Measurements from ENCODE around the gene IRF2BP1.

The IRF2BP1 gene

DNA sequence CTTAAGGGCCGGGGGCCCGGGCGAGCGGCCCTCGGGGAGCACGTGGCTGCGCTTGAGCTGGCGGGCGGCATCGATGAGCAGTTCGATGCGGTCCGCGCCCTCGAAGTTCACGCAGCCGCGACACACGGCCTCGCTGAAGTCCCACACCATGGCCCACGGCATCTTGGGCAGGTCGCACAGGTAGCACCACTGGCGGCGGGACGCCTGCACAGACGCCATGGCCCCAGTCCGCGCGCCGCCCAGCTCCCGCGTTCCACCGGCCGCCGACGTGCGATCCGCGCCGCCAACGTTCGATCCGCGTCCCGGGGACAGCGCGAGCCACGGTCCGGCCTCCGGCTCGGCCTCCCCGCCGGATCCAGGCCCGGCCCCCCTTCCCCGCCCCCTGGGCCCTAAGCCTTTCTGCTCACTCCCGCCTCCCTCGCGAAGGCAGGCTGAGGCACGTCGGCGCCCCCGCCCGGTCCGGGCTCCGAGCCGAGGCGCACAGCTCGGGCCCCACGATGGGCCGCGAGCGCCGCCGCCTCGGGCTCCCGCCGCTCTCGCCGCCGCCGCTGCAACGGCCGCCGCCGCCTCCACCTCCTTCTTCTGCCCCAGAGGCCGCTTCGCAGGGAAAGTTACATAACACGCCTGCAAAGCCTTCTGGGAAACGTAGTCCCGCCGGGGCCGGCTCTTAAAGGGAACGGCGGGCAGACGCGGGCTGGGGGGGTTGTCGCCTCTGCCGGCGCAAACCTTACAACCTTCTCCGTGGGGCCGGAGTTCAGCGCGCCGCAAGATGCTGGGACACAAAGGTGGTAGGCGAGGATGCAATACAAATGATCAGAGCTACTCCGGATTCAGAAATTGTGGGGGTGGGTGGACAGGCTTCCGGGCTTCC lies at the start of gene IRF2BP1:
IRF2BP1 (minus strand) TSS at position 586 of the 871 bp plus-strand sequence; CDS start at position 219, 367 bp downstream.
- Histone ChIP-seq H3K36me3 (ENCODE audit: control insufficient read depth, insufficient read depth, low read length, severe bottlenecking) (peaks cover 5% of the 10 kb centered on the region), H3K4me1 (ENCODE audit: control insufficient read depth, insufficient read depth, low read length) (peaks cover 29% of the 10 kb centered on the region), H3K9me3 (ENCODE audit: control insufficient read depth, low read length) (no peaks in the 10 kb centered on the region), H3K27me3 (replicated peaks; ENCODE audit: control insufficient read depth, insufficient read depth, low read length) (no peaks in the 10 kb centered on the region), H3K9ac (ENCODE audit: low read length) (peak within 1 kb of the TSS; percentile 91), H3K4me3 (ENCODE audit: low read length) (peak within 1 kb of the TSS; percentile 82)
- DNase-seq (ENCODE audit: low read depth) = peak; percentile 97

- peaks cover 7% of the 10 kb centered on the region for H3K9me3 ChIP-seq (ENCODE audit: control insufficient read depth, low read length)
- H3K36me3 ChIP-seq (ENCODE audit: control insufficient read depth, insufficient read depth, low read length, severe bottlenecking) = no peaks in the 10 kb centered on the region
- H3K4me3 ChIP-seq (ENCODE audit: low read length) = no peak overlapping the region
- H3K9ac ChIP-seq (ENCODE audit: low read length) = no peak overlapping the region
- no peak for DNase-seq (ENCODE audit: low read depth)
- peaks cover 68% of the 10 kb centered on the region for H3K27me3 ChIP-seq (replicated peaks; ENCODE audit: control insufficient read depth, insufficient read depth, low read length)
- H3K4me1 ChIP-seq (ENCODE audit: control insufficient read depth, insufficient read depth, low read length) = no peaks in the 10 kb centered on the region
These were observed 49.3 kb upstream of the IRF2BP1 start for GRCh38 chr19:45935267-45935666.

DNA sequence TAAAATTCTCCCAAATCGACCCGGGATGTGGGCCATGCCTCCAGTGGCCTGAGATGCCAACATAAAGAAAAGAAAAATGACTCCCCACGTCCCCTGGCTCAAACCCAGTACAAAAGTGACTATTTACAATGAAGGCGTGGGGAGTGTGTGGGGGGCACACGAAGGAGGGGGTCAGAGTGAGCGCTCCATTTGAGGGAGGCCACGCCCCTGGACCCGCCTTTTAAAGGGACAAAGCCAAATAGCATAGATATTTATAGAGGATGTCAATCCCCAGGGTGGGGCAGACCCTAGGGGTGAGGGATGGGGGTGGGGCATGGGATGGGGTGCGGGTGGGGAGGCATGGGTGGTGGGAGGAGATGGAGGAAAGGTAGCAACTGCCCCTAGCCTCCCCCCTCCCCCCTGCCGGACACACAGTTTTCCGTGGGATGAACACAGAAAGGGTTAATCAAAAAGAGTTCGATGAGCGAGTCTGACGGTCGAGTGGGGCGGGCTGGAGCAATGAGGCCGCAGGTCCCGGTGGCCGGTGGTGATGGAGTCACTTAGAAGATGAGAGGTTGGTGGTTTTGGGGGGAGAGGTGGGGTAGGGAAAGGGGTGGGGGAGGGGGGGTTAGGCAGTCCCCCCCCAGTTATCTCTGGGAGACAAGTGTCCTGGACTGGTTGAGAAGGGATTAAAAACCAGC lies 48.8 kb upstream of the IRF2BP1 start:
- Histone ChIP-seq H3K27me3 (replicated peaks; ENCODE audit: control insufficient read depth, insufficient read depth, low read length) (peaks cover 67% of the 10 kb centered on the region), H3K4me3 (ENCODE audit: low read length) (no peak overlapping the region), H3K4me1 (ENCODE audit: control insufficient read depth, insufficient read depth, low read length) (no peaks in the 10 kb centered on the region), H3K9ac (ENCODE audit: low read length) (no peak overlapping the region), H3K9me3 (ENCODE audit: control insufficient read depth, low read length) (peaks cover 7% of the 10 kb centered on the region), H3K36me3 (ENCODE audit: control insufficient read depth, insufficient read depth, low read length, severe bottlenecking) (no peaks in the 10 kb centered on the region)
- DNase-seq (ENCODE audit: low read depth) = no peak

DNA sequence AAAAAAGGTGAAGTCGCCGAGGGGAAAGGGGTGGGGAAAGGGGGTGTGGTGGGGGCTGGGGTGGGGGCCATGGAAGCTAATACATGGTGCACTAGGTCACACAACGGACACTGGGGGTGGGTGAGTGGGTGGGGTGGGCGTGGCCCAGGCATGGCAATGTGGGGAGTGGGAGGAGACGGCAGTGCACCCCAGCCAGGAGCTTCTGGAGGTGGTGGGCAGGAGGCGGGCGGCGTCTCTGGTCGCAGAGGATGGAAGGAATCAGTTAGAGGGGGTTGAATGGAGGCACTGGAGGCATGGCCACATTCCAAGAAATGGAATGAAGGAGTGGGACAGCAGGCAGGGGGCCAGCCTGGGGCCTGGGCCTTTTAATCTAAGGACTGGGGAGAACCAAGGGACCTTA lies 47.8 kb upstream of the IRF2BP1 start:
- Histone ChIP-seq H3K4me1 (ENCODE audit: control insufficient read depth, insufficient read depth, low read length) (no peaks in the 10 kb centered on the region), H3K27me3 (replicated peaks; ENCODE audit: control insufficient read depth, insufficient read depth, low read length) (peaks cover 58% of the 10 kb centered on the region), H3K9me3 (ENCODE audit: control insufficient read depth, low read length) (peaks cover 7% of the 10 kb centered on the region), H3K9ac (ENCODE audit: low read length) (no peak overlapping the region), H3K4me3 (ENCODE audit: low read length) (no peak overlapping the region), H3K36me3 (ENCODE audit: control insufficient read depth, insufficient read depth, low read length, severe bottlenecking) (no peaks in the 10 kb centered on the region)
- no peak for DNase-seq (ENCODE audit: low read depth)

DNA sequence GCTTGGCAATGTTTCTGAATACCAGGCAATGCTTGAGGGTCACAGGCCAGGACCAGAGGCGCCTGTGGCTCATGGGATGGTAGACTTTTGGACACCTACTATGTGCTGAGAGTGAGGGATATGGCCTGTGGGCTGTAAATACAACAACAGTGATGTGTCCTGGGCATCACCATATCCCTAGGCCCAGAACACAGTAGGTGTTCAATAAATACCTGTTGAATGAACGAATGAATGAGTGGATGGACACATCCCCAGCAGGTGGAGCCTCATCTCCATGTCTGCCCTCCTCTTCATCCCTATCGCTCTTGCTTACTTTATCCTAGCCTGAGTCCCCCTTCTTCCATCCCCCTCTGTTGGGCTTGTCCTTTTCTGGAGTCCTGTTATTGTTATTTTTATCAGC lies 45.1 kb upstream of the IRF2BP1 start:
- H3K9ac ChIP-seq (ENCODE audit: low read length) = no peak overlapping the region
- DNase-seq (ENCODE audit: low read depth) = no peak
- peaks cover 37% of the 10 kb centered on the region for H3K27me3 ChIP-seq (replicated peaks; ENCODE audit: control insufficient read depth, insufficient read depth, low read length)
- no peak overlapping the region for H3K4me3 ChIP-seq (ENCODE audit: low read length)
- no peaks in the 10 kb centered on the region for H3K36me3 ChIP-seq (ENCODE audit: control insufficient read depth, insufficient read depth, low read length, severe bottlenecking)
- H3K4me1 ChIP-seq (ENCODE audit: control insufficient read depth, insufficient read depth, low read length) = peaks cover 5% of the 10 kb centered on the region
- H3K9me3 ChIP-seq (ENCODE audit: control insufficient read depth, low read length) = no peaks in the 10 kb centered on the region

- Histone ChIP-seq H3K9ac (ENCODE audit: low read length) (no peak overlapping the region), H3K4me1 (ENCODE audit: control insufficient read depth, insufficient read depth, low read length) (peaks cover 5% of the 10 kb centered on the region), H3K36me3 (ENCODE audit: control insufficient read depth, insufficient read depth, low read length, severe bottlenecking) (no peaks in the 10 kb centered on the region), H3K9me3 (ENCODE audit: control insufficient read depth, low read length) (no peaks in the 10 kb centered on the region), H3K27me3 (replicated peaks; ENCODE audit: control insufficient read depth, insufficient read depth, low read length) (peaks cover 27% of the 10 kb centered on the region), H3K4me3 (ENCODE audit: low read length) (no peak overlapping the region)
- no peak for DNase-seq (ENCODE audit: low read depth)
These were observed 43.3 kb upstream of the IRF2BP1 start for GRCh38 chr19:45929247-45929646.

- DNase-seq (ENCODE audit: low read depth) = peak; percentile 93
- Histone ChIP-seq H3K4me3 (ENCODE audit: low read length) (no peak overlapping the region), H3K36me3 (ENCODE audit: control insufficient read depth, insufficient read depth, low read length, severe bottlenecking) (no peaks in the 10 kb centered on the region), H3K9me3 (ENCODE audit: control insufficient read depth, low read length) (no peaks in the 10 kb centered on the region), H3K27me3 (replicated peaks; ENCODE audit: control insufficient read depth, insufficient read depth, low read length) (peaks cover 21% of the 10 kb centered on the region), H3K9ac (ENCODE audit: low read length) (no peak overlapping the region), H3K4me1 (ENCODE audit: control insufficient read depth, insufficient read depth, low read length) (peaks cover 5% of the 10 kb centered on the region)
These were observed 41.8 kb upstream of the IRF2BP1 start for GRCh38 chr19:45927565-45928261.

DNA sequence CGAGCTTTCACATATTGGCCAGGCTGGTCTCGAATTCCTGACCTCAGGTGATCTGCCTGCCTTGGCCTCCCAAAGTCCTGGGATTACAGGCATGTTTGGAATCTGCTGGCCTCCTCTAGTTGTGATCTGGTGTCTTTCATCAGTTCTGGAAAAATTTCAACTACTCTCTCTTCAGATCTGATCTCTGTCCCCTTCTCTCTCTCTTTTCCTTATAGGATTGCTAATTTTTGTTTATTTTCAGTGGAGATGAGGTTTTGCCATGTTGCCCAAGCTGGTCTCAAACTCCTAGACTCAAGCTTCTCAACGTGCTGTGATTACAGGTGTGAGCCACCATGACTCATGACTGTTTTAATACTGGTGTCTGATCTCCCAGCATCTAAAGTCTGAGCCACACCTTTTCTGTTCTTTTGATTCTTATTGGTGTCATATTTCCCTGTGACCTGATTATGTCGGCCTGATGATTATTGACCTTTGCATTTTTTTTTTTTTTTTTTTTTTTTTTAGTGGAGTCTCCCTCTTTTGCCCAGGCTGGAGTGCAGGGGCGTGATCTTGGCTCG lies 39.0 kb upstream of the IRF2BP1 start:
- H3K27me3 ChIP-seq (replicated peaks; ENCODE audit: control insufficient read depth, insufficient read depth, low read length) = peaks cover 12% of the 10 kb centered on the region
- no peak for DNase-seq (ENCODE audit: low read depth)
- no peak overlapping the region for H3K9ac ChIP-seq (ENCODE audit: low read length)
- no peaks in the 10 kb centered on the region for H3K36me3 ChIP-seq (ENCODE audit: control insufficient read depth, insufficient read depth, low read length, severe bottlenecking)
- peaks cover 5% of the 10 kb centered on the region for H3K4me1 ChIP-seq (ENCODE audit: control insufficient read depth, insufficient read depth, low read length)
- H3K9me3 ChIP-seq (ENCODE audit: control insufficient read depth, low read length) = no peaks in the 10 kb centered on the region
- H3K4me3 ChIP-seq (ENCODE audit: low read length) = no peak overlapping the region

- Histone ChIP-seq H3K36me3 (ENCODE audit: control insufficient read depth, insufficient read depth, low read length, severe bottlenecking) (no peaks in the 10 kb centered on the region), H3K9ac (ENCODE audit: low read length) (no peak overlapping the region), H3K27me3 (replicated peaks; ENCODE audit: control insufficient read depth, insufficient read depth, low read length) (peaks cover 24% of the 10 kb centered on the region), H3K4me3 (ENCODE audit: low read length) (no peak overlapping the region), H3K4me1 (ENCODE audit: control insufficient read depth, insufficient read depth, low read length) (no peaks in the 10 kb centered on the region), H3K9me3 (ENCODE audit: control insufficient read depth, low read length) (no peaks in the 10 kb centered on the region)
- no peak for DNase-seq (ENCODE audit: low read depth)
These were observed 36.3 kb upstream of the IRF2BP1 start for GRCh38 chr19:45922281-45922680.

DNA sequence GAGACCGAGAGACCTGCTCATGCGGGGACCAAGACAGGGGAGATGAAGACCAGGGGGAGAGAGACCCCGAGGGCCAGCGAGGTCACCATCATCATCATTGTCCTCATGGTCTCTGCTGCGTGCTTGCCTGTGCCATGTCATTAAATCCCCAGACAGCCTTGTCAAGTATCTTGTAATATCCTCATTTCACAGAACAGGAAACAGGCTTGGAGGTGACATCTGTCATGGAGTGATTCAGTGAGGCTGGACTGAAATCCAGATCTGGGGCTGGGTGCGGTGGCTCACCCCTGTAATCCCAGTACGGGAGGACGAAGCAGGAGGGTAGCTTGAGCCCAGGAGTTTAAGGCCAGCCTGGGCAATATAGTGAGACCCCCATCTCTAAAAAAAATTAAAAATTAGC lies 34.5 kb upstream of the IRF2BP1 start:
- H3K4me1 ChIP-seq (ENCODE audit: control insufficient read depth, insufficient read depth, low read length) = peaks cover 4% of the 10 kb centered on the region
- no peaks in the 10 kb centered on the region for H3K36me3 ChIP-seq (ENCODE audit: control insufficient read depth, insufficient read depth, low read length, severe bottlenecking)
- no peak overlapping the region for H3K4me3 ChIP-seq (ENCODE audit: low read length)
- no peak overlapping the region for H3K9ac ChIP-seq (ENCODE audit: low read length)
- H3K27me3 ChIP-seq (replicated peaks; ENCODE audit: control insufficient read depth, insufficient read depth, low read length) = peaks cover 22% of the 10 kb centered on the region
- DNase-seq (ENCODE audit: low read depth) = no peak
- H3K9me3 ChIP-seq (ENCODE audit: control insufficient read depth, low read length) = no peaks in the 10 kb centered on the region

DNA sequence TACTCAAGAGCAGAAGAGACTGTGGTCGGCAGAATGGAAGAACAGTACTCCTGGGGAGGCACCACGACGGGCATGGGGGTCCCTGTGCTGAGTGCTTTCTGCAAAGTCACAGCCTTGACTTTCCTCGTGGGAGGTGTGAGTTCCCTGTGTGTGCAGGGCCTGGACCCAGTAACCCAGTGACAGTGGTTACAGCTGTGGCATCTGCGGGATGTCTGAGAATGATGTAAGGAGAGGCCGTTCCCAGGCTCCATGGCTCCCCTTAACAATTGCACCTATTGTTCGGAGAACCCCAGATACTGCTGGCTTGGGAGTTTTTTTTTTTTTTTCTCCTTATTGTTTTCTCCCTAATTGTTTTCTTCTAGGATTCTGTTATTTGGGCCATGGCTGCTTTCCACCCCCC lies 33.7 kb upstream of the IRF2BP1 start:
- Histone ChIP-seq H3K4me3 (ENCODE audit: low read length) (no peak overlapping the region), H3K36me3 (ENCODE audit: control insufficient read depth, insufficient read depth, low read length, severe bottlenecking) (no peaks in the 10 kb centered on the region), H3K9me3 (ENCODE audit: control insufficient read depth, low read length) (no peaks in the 10 kb centered on the region), H3K4me1 (ENCODE audit: control insufficient read depth, insufficient read depth, low read length) (peaks cover 6% of the 10 kb centered on the region), H3K9ac (ENCODE audit: low read length) (no peak overlapping the region), H3K27me3 (replicated peaks; ENCODE audit: control insufficient read depth, insufficient read depth, low read length) (peaks cover 22% of the 10 kb centered on the region)
- no peak for DNase-seq (ENCODE audit: low read depth)
